ENCODE results near the gene PLK1. TPM values are rescaled to one million over a fixed set of nuclear protein-coding genes. Genes with fewer than 3 reads are reported as not detected.

The PLK1 gene
- polyA plus RNA-seq, 2 donors = 5.1 to 16.3 TPM

GRCh38 chr16:23702951-23703350 lies 24.3 kb downstream of the PLK1 start:
- 61 to 62% methylated on average over 2 of the region's 2 CpGs for WGBS, 2 donors
- H3K4me1 ChIP-seq (ENCODE audit: control insufficient read depth in 2 of 2, insufficient read depth in 2 of 2, low read length in 1 of 2) = no peaks in the 10 kb centered on the region
- no peaks in the 10 kb centered on the region for H3K27me3 ChIP-seq (ENCODE audit: control insufficient read depth in 1 of 2, insufficient read depth in 2 of 2, low read length in 2 of 2)
- no peak overlapping the region for H3K4me3 ChIP-seq (ENCODE audit: low read depth in 1 of 2, low read length in 2 of 2)
- no peaks in the 10 kb centered on the region for H3K36me3 ChIP-seq (ENCODE audit: control insufficient read depth in 2 of 2, insufficient read depth in 2 of 2, low read length in 1 of 2)
- peaks cover 0 to 7% of the 10 kb centered on the region in 2 donors for H3K9me3 ChIP-seq (ENCODE audit: control insufficient read depth in 2 of 2, insufficient read depth in 1 of 2, low read depth in 1 of 2, low read length in 1 of 2)
- no peak overlapping the region for H3K27ac ChIP-seq (ENCODE audit: low read depth in 2 of 2, low read length in 1 of 2)

DNA sequence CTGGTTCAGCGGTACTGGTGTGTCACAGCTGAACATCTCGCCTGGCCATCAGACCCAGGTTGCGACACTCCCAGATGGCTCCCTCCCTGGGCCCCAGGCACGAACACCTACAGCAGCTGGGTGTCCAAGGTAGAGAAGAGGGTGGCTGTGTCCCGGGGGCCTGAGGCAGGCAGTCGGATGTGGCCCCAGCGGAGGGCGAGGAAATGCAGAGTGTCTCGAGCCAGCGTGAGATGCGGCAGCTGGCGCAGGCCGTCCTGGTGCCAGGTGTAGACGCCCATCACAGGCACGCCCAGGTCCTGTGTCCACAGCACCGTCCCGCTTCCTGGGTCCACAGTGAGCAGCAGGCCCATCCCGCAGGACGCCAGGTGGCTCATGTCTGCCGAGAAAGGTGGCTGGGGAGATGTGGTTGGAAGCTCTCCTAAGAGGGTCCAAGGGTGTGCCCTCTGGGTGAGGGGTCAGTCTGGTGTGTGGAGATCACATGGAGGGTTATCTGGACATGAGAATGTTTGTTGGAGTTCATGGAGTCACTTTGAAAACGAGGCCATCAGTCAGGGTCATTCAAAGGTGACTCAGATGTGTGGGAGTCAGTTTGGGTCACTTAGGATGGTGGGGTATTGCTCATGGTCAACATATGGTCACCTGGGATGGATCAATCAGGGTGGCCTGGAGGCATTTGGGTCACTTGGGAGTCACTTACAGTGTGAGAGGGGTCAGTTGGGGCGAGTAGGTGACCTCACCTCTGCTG lies 26.3 kb downstream of the PLK1 start:
- no peaks in the 10 kb centered on the region for H3K4me1 ChIP-seq (ENCODE audit: control insufficient read depth in 2 of 2, insufficient read depth in 2 of 2, low read length in 1 of 2)
- WGBS, 2 donors = 85% methylated on average over 22 of the region's 22 CpGs
- peaks cover 2 to 16% of the 10 kb centered on the region in 2 donors for H3K9me3 ChIP-seq (ENCODE audit: control insufficient read depth in 2 of 2, insufficient read depth in 1 of 2, low read depth in 1 of 2, low read length in 1 of 2)
- H3K36me3 ChIP-seq (ENCODE audit: control insufficient read depth in 2 of 2, insufficient read depth in 2 of 2, low read length in 1 of 2) = no peaks in the 10 kb centered on the region
- no peaks in the 10 kb centered on the region for H3K27me3 ChIP-seq (ENCODE audit: control insufficient read depth in 1 of 2, insufficient read depth in 2 of 2, low read length in 2 of 2)
- no peak overlapping the region for H3K27ac ChIP-seq (ENCODE audit: low read depth in 2 of 2, low read length in 1 of 2)
- H3K4me3 ChIP-seq (ENCODE audit: low read depth in 1 of 2, low read length in 2 of 2) = no peak overlapping the region

GRCh38 chr16:23705517-23705902 lies 26.8 kb downstream of the PLK1 start:
- Histone ChIP-seq H3K9me3 (ENCODE audit: control insufficient read depth in 2 of 2, insufficient read depth in 1 of 2, low read depth in 1 of 2, low read length in 1 of 2) (peaks cover 6 to 17% of the 10 kb centered on the region in 2 donors), H3K4me3 (ENCODE audit: low read depth in 1 of 2, low read length in 2 of 2) (no peak overlapping the region), H3K36me3 (ENCODE audit: control insufficient read depth in 2 of 2, insufficient read depth in 2 of 2, low read length in 1 of 2) (no peaks in the 10 kb centered on the region), H3K4me1 (ENCODE audit: control insufficient read depth in 2 of 2, insufficient read depth in 2 of 2, low read length in 1 of 2) (no peaks in the 10 kb centered on the region), H3K27me3 (ENCODE audit: control insufficient read depth in 1 of 2, insufficient read depth in 2 of 2, low read length in 2 of 2) (no peaks in the 10 kb centered on the region), H3K27ac (ENCODE audit: low read depth in 2 of 2, low read length in 1 of 2) (no peak overlapping the region)
- WGBS, 2 donors = 84 to 88% methylated on average over 2 of the region's 2 CpGs

GRCh38 chr16:23706439-23706838 lies 27.8 kb downstream of the PLK1 start:
- Histone ChIP-seq H3K27ac (ENCODE audit: low read depth in 2 of 2, low read length in 1 of 2) (no peak overlapping the region), H3K27me3 (ENCODE audit: control insufficient read depth in 1 of 2, insufficient read depth in 2 of 2, low read length in 2 of 2) (no peaks in the 10 kb centered on the region), H3K4me3 (ENCODE audit: low read depth in 1 of 2, low read length in 2 of 2) (no peak overlapping the region), H3K9me3 (ENCODE audit: control insufficient read depth in 2 of 2, insufficient read depth in 1 of 2, low read depth in 1 of 2, low read length in 1 of 2) (peaks cover 6 to 17% of the 10 kb centered on the region in 2 donors), H3K4me1 (ENCODE audit: control insufficient read depth in 2 of 2, insufficient read depth in 2 of 2, low read length in 1 of 2) (no peaks in the 10 kb centered on the region), H3K36me3 (ENCODE audit: control insufficient read depth in 2 of 2, insufficient read depth in 2 of 2, low read length in 1 of 2) (no peaks in the 10 kb centered on the region)
- WGBS, 2 donors = 77 to 79% methylated on average over 4 of the region's 4 CpGs

DNA sequence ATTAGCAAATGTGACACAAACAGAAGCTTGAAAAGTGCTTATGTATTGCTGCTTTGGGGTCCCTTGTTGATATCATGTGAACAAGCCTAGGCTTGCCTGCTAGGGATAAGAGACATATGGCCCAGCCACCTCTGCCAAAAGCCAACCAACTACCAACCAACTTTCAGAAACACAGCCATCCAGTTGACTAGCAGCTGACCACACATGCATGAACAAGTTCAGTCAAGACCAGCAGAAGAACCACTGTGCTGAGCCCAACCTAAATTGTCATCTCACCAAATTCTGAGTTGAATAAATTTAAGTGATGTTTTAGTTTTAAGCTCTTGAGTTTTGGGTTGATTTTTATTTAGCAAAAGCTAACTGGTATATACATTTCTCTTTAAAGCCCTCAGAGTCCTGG lies 30.8 kb downstream of the PLK1 start:
- Histone ChIP-seq H3K4me3 (ENCODE audit: low read depth in 1 of 2, low read length in 2 of 2) (no peak overlapping the region), H3K27me3 (ENCODE audit: control insufficient read depth in 1 of 2, insufficient read depth in 2 of 2, low read length in 2 of 2) (no peaks in the 10 kb centered on the region), H3K27ac (ENCODE audit: low read depth in 2 of 2, low read length in 1 of 2) (no peak overlapping the region), H3K4me1 (ENCODE audit: control insufficient read depth in 2 of 2, insufficient read depth in 2 of 2, low read length in 1 of 2) (peaks cover 0 to 5% of the 10 kb centered on the region in 2 donors), H3K9me3 (ENCODE audit: control insufficient read depth in 2 of 2, insufficient read depth in 1 of 2, low read depth in 1 of 2, low read length in 1 of 2) (peaks cover 6 to 17% of the 10 kb centered on the region in 2 donors), H3K36me3 (ENCODE audit: control insufficient read depth in 2 of 2, insufficient read depth in 2 of 2, low read length in 1 of 2) (no peaks in the 10 kb centered on the region)

DNA sequence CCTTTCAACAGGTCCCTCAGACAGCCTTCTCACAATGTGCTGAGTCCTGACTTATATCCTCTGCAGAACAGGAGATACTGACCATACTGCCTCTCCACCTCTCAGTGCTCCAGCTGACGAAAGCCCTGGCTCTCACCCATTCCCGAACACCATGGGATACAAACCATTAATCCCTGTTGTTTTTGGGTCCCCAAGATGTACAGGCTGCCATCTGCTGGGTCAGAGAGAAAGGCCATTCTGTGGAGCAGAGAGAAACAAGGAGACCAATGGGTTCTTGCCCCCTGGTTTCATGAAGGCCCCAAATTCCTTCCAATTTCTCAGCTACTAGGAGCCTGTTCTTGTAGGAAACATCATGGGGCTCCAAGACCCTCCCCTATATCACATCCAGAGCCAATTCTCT lies 31.3 kb downstream of the PLK1 start:
- no peak overlapping the region for H3K27ac ChIP-seq (ENCODE audit: low read depth in 2 of 2, low read length in 1 of 2)
- no peak overlapping the region for H3K4me3 ChIP-seq (ENCODE audit: low read depth in 1 of 2, low read length in 2 of 2)
- no peaks in the 10 kb centered on the region for H3K27me3 ChIP-seq (ENCODE audit: control insufficient read depth in 1 of 2, insufficient read depth in 2 of 2, low read length in 2 of 2)
- H3K4me1 ChIP-seq (ENCODE audit: control insufficient read depth in 2 of 2, insufficient read depth in 2 of 2, low read length in 1 of 2) = peaks cover 0 to 5% of the 10 kb centered on the region in 2 donors
- H3K9me3 ChIP-seq (ENCODE audit: control insufficient read depth in 2 of 2, insufficient read depth in 1 of 2, low read depth in 1 of 2, low read length in 1 of 2) = peaks cover 6 to 13% of the 10 kb centered on the region in 2 donors
- H3K36me3 ChIP-seq (ENCODE audit: control insufficient read depth in 2 of 2, insufficient read depth in 2 of 2, low read length in 1 of 2) = no peaks in the 10 kb centered on the region
- WGBS, 2 donors = 79 to 86% methylated on average over 2 of the region's 2 CpGs

GRCh38 chr16:23710504-23710903 lies 31.8 kb downstream of the PLK1 start:
- no peaks in the 10 kb centered on the region for H3K36me3 ChIP-seq (ENCODE audit: control insufficient read depth in 2 of 2, insufficient read depth in 2 of 2, low read length in 1 of 2)
- WGBS, 2 donors = 87 to 95% methylated on average over 3 of the region's 3 CpGs
- H3K9me3 ChIP-seq (ENCODE audit: control insufficient read depth in 2 of 2, insufficient read depth in 1 of 2, low read depth in 1 of 2, low read length in 1 of 2) = peaks cover 6 to 10% of the 10 kb centered on the region in 2 donors
- H3K4me3 ChIP-seq (ENCODE audit: low read depth in 1 of 2, low read length in 2 of 2) = no peak overlapping the region
- no peak overlapping the region for H3K27ac ChIP-seq (ENCODE audit: low read depth in 2 of 2, low read length in 1 of 2)
- no peaks in the 10 kb centered on the region for H3K27me3 ChIP-seq (ENCODE audit: control insufficient read depth in 1 of 2, insufficient read depth in 2 of 2, low read length in 2 of 2)
- H3K4me1 ChIP-seq (ENCODE audit: control insufficient read depth in 2 of 2, insufficient read depth in 2 of 2, low read length in 1 of 2) = peaks cover 0 to 5% of the 10 kb centered on the region in 2 donors

GRCh38 chr16:23711785-23712184 lies 33.1 kb downstream of the PLK1 start:
- 49 to 58% methylated on average over 4 of the region's 4 CpGs for WGBS, 2 donors
- peaks cover 0 to 5% of the 10 kb centered on the region in 2 donors for H3K4me1 ChIP-seq (ENCODE audit: control insufficient read depth in 2 of 2, insufficient read depth in 2 of 2, low read length in 1 of 2)
- H3K27me3 ChIP-seq (ENCODE audit: control insufficient read depth in 1 of 2, insufficient read depth in 2 of 2, low read length in 2 of 2) = no peaks in the 10 kb centered on the region
- H3K27ac ChIP-seq (ENCODE audit: low read depth in 2 of 2, low read length in 1 of 2) = no peak overlapping the region
- peaks cover 6 to 10% of the 10 kb centered on the region in 2 donors for H3K9me3 ChIP-seq (ENCODE audit: control insufficient read depth in 2 of 2, insufficient read depth in 1 of 2, low read depth in 1 of 2, low read length in 1 of 2)
- no peak overlapping the region for H3K4me3 ChIP-seq (ENCODE audit: low read depth in 1 of 2, low read length in 2 of 2)
- H3K36me3 ChIP-seq (ENCODE audit: control insufficient read depth in 2 of 2, insufficient read depth in 2 of 2, low read length in 1 of 2) = no peaks in the 10 kb centered on the region

DNA sequence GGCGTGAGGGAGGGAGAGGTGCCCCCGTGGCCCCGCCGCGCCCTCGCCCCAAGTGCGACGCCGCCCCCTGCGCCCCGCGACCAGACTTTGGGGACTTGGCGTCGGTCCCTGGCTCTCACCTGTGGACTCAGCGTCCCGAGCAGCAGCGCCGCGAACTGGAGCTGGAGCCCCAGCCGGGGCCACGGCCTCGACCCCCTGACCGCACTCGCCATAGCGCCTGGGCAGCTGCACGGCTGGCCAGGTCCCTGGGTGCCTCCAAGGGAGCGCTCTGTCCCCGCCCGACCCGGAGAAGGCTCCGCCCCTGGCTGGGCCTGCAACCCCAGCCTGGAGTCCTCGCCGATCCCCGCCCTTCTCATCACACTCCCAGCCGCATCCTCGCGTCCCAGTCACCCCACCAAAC lies 34.3 kb downstream of the PLK1 start, which contains the start of gene ERN2:
TSS of gene ERN2 (minus strand) at position 247 of the 400 bp plus-strand sequence. CDS start at position 212, 35 bp downstream.
- no peak within 1 kb of the TSS for H3K27ac ChIP-seq (ENCODE audit: low read depth in 2 of 2, low read length in 1 of 2)
- H3K27me3 ChIP-seq (ENCODE audit: control insufficient read depth in 1 of 2, insufficient read depth in 2 of 2, low read length in 2 of 2) = no peaks in the 10 kb centered on the region
- peaks cover 6 to 10% of the 10 kb centered on the region in 2 donors for H3K9me3 ChIP-seq (ENCODE audit: control insufficient read depth in 2 of 2, insufficient read depth in 1 of 2, low read depth in 1 of 2, low read length in 1 of 2)
- H3K36me3 ChIP-seq (ENCODE audit: control insufficient read depth in 2 of 2, insufficient read depth in 2 of 2, low read length in 1 of 2) = no peaks in the 10 kb centered on the region
- peaks cover 0 to 5% of the 10 kb centered on the region in 2 donors for H3K4me1 ChIP-seq (ENCODE audit: control insufficient read depth in 2 of 2, insufficient read depth in 2 of 2, low read length in 1 of 2)
- H3K4me3 ChIP-seq (ENCODE audit: low read depth in 1 of 2, low read length in 2 of 2) = no peak within 1 kb of the TSS
- WGBS, 2 donors = 3 to 6% methylated on average over 25 to 37 of the region's 37 CpGs

DNA sequence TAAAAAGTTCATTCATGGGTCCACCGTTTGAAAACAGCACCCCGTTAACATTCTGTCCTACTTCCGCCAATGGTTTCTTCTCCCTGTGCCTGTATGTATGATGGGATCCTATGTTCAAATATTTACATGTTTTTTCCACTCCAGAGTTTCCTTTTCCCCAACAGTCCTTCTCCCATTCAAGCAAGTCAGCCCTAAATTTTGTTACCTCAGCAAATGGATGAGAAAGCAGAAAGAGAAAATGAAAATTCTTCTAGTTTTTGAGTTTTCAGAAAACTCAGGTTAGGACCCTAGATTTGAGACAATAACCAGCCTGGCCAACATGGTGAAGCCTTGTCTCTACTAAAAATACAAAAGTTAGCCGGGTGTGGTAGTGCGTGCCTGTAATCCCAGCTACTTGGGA lies 37.8 kb downstream of the PLK1 start:
- H3K9me3 ChIP-seq (ENCODE audit: control insufficient read depth in 2 of 2, insufficient read depth in 1 of 2, low read depth in 1 of 2, low read length in 1 of 2) = no peaks in the 10 kb centered on the region
- no peak overlapping the region for H3K27ac ChIP-seq (ENCODE audit: low read depth in 2 of 2, low read length in 1 of 2)
- peaks cover 0 to 5% of the 10 kb centered on the region in 2 donors for H3K4me1 ChIP-seq (ENCODE audit: control insufficient read depth in 2 of 2, insufficient read depth in 2 of 2, low read length in 1 of 2)
- H3K36me3 ChIP-seq (ENCODE audit: control insufficient read depth in 2 of 2, insufficient read depth in 2 of 2, low read length in 1 of 2) = no peaks in the 10 kb centered on the region
- H3K4me3 ChIP-seq (ENCODE audit: low read depth in 1 of 2, low read length in 2 of 2) = no peak overlapping the region
- 81 to 84% methylated on average over 5 of the region's 5 CpGs for WGBS, 2 donors
- H3K27me3 ChIP-seq (ENCODE audit: control insufficient read depth in 1 of 2, insufficient read depth in 2 of 2, low read length in 2 of 2) = no peaks in the 10 kb centered on the region

All from esophagus (tissue), 2 donors.